HUES6 (cell line): ENCODE results near the gene STUB1.
"Not testable (repeated sequence)": the region's sequence is repeated elsewhere in the genome, so short reads cannot be mapped to it uniquely, and the experiment has no call there.

Experiments
- H3K27ac ChIP-seq: 2 replicates; pipeline ENCODE4 v1.7.0; 2013; ENCODE audit warnings: low read depth, mild to moderate bottlenecking, low read length, inconsistent platforms
- H3K27me3 ChIP-seq: 2 replicates; pipeline ENCODE4 v1.6.1; 2013; ENCODE audit warnings: low read length; ENCODE audit not compliant: control insufficient read depth, insufficient read depth
- H3K36me3 ChIP-seq: 2 replicates; pipeline ENCODE4 v1.6.1; 2013; ENCODE audit warnings: low read length; ENCODE audit not compliant: control insufficient read depth, insufficient read depth
- H3K4me1 ChIP-seq: 2 replicates; pipeline ENCODE4 v1.6.1; 2013; ENCODE audit warnings: low read length; ENCODE audit not compliant: control insufficient read depth, insufficient read depth
- H3K4me3 ChIP-seq: 2 replicates; pipeline ENCODE4 v1.5.1; 2013; ENCODE audit warnings: low read depth, low read length
- H3K9ac ChIP-seq: one replicate; pipeline ENCODE4 v1.6.1; 2013; ENCODE audit warnings: mild to moderate bottlenecking, low read length
- H3K9me3 ChIP-seq: 2 replicates; pipeline ENCODE4 v1.6.1; 2013; ENCODE audit warnings: low read depth, low read length; ENCODE audit not compliant: control insufficient read depth, insufficient read depth

The STUB1 gene

GRCh38 chr16:682493-683395 lies 2.5 kb downstream of the STUB1 start:
- H3K27ac ChIP-seq = no peak overlapping the region

GRCh38 chr16:683396-684070 lies 3.3 kb downstream of the STUB1 start:
- Histone ChIP-seq H3K9ac (peak overlapping the region; percentile 91), H3K27me3 (no peaks in the 10 kb centered on the region), H3K4me1 (peaks cover 21% of the 10 kb centered on the region), H3K27ac (peak overlapping the region; percentile 70; the same call in 1 of the 2 replicates), H3K4me3 (peak overlapping the region; percentile 98), H3K9me3 (no peaks in the 10 kb centered on the region), H3K36me3 (peaks cover 42% of the 10 kb centered on the region)

More at GRCh38 chr16:682493-683395, 2.5 kb downstream of the STUB1 start:
- Histone ChIP-seq H3K4me3 (peak overlapping the region; percentile 98), H3K4me1 (peaks cover 24% of the 10 kb centered on the region), H3K9me3 (no peaks in the 10 kb centered on the region), H3K27me3 (no peaks in the 10 kb centered on the region), H3K36me3 (peaks cover 40% of the 10 kb centered on the region), H3K9ac (no peak overlapping the region)

DNA sequence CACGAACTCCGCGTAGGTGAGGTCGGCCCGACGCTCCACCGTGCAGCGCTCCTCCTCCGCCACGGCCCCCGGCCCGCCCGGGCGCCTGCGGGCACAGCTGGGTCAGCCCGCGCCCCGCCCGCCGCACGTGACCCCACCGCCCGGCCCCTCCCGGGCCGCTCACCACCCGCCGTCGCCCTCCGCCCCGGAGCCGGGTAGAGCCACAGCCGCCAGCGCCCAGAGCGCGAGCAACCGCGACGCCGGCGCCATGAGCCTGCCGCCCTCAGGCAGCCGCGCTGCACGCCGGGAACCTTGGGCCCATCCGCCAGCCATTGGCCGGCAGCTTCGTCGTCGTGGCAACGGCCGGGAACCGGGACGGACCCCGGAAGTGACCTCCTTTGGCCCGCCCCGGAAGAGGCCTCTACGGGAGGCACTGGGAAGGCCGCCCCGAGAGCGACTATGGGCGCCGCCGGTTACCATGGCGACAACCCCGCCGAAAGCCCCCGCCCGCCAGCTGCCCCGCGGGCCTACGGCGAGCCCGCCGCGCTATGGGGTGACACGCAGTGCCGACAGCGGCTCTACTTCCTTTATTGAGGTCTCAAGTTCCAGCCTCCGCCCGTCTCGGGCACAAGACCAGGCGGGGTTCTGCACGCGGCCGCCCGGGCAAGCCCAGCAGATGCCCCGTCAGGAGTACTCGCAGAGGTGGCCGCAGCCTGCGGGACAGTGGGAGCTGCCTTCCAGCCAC lies 4.0 kb downstream of the STUB1 start, which contains the start of gene JMJD8:
Gene JMJD8, minus strand, starts transcription at position 264 of the 724 bp plus-strand sequence. Its CDS starts 15 bp downstream, at position 249.
- Histone ChIP-seq H3K27ac (peak within 1 kb of the TSS; percentile 70; the same call in 1 of the 2 replicates), H3K36me3 (peaks cover 42% of the 10 kb centered on the region), H3K9me3 (no peaks in the 10 kb centered on the region), H3K9ac (peak within 1 kb of the TSS; percentile 91), H3K4me1 (peaks cover 21% of the 10 kb centered on the region), H3K27me3 (no peaks in the 10 kb centered on the region), H3K4me3 (peak within 1 kb of the TSS; percentile 98)

DNA sequence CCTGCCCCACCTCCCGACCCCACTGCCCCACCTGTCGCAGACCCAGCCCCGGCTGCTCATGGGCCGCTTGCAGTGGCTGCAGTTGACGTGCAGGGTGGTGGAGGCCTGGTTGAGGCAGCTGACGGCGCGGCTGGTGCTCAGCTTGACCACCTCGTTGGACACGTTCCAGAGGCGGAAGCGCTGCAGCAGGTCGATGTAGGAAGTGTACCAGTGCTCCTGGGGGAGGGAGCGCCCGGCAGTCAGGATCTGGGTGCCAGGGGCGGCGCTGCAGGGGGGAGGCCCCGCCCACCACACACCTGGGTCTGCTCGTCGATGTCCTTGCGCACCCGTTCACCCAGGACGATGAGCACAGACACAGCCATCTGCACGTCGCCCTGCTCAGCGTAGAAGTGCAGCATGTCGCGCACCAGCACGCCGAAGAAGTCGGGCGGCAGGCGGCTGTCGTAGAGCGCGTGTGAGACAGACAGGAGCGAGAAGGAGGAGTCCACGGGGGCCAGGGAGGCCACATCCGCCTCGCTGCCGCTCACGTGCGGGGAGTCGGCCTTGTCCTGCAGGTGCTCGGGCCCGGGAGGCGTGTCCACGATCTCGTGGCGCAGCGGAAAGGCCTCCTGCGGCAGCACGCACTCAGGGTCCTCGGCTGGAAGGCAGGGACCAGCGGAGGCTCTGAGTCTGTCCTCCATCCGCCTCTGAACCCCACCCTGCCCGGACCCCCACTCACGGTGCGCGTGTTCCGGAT lies 4.9 kb downstream of the STUB1 start:
- H3K9me3 ChIP-seq = no peaks in the 10 kb centered on the region
- H3K27me3 ChIP-seq = no peaks in the 10 kb centered on the region
- H3K9ac ChIP-seq = no peak overlapping the region
- no peak overlapping the region for H3K27ac ChIP-seq
- peaks cover 42% of the 10 kb centered on the region for H3K36me3 ChIP-seq
- H3K4me1 ChIP-seq = peaks cover 23% of the 10 kb centered on the region
- H3K4me3 ChIP-seq = peak overlapping the region; percentile 11; the same call in 1 of the 2 replicates

DNA sequence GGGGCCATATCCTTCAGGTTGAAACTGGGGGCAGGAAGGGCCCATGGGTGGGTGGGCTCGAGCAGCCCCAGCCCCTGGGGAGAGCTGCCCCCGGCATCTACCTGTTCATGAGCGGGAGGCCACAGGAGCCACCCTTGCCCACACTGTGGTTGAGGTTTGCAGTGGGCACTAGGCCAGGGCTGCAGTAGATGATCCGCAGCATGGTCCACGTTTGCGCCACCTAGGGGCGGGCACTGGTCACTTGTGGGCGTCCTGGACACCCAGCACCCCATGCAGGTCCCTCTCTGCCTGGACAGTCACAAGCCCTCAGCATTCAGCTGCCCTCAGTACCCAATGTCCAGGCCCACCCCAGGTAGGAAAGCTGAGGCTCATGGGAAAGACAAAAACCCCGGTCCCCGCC lies 5.8 kb downstream of the STUB1 start:
- Histone ChIP-seq H3K4me1 (peaks cover 23% of the 10 kb centered on the region), H3K27me3 (peaks cover 3% of the 10 kb centered on the region; the same call in 1 of the 2 replicates), H3K4me3 (no peak overlapping the region), H3K36me3 (peaks cover 42% of the 10 kb centered on the region), H3K9me3 (no peaks in the 10 kb centered on the region), H3K27ac (no peak overlapping the region), H3K9ac (no peak overlapping the region)

GRCh38 chr16:686459-687260 lies 6.5 kb downstream of the STUB1 start:
- H3K4me1 ChIP-seq = peaks cover 17% of the 10 kb centered on the region
- no peak overlapping the region for H3K27ac ChIP-seq
- H3K9me3 ChIP-seq = no peaks in the 10 kb centered on the region
- H3K27me3 ChIP-seq = peaks cover 10% of the 10 kb centered on the region
- no peak overlapping the region for H3K4me3 ChIP-seq
- H3K36me3 ChIP-seq = peaks cover 36% of the 10 kb centered on the region
- H3K9ac ChIP-seq = no peak overlapping the region

- Histone ChIP-seq H3K4me3 (no peak overlapping the region), H3K9me3 (no peaks in the 10 kb centered on the region), H3K27me3 (peaks cover 18% of the 10 kb centered on the region), H3K9ac (no peak overlapping the region), H3K36me3 (peaks cover 28% of the 10 kb centered on the region), H3K27ac (no peak overlapping the region), H3K4me1 (peaks cover 15% of the 10 kb centered on the region)
Observed at GRCh38 chr16:687499-687898, 7.3 kb downstream of the STUB1 start.

- peaks cover 20% of the 10 kb centered on the region for H3K36me3 ChIP-seq
- peak overlapping the region; percentile 79 for H3K9ac ChIP-seq
- H3K27ac ChIP-seq = no peak overlapping the region
- H3K4me1 ChIP-seq = peaks cover 8% of the 10 kb centered on the region
- peak overlapping the region; percentile 86 for H3K4me3 ChIP-seq
- no peaks in the 10 kb centered on the region for H3K9me3 ChIP-seq
- H3K27me3 ChIP-seq = peaks cover 36% of the 10 kb centered on the region
Observed at GRCh38 chr16:689175-689897, 9.1 kb downstream of the STUB1 start.

DNA sequence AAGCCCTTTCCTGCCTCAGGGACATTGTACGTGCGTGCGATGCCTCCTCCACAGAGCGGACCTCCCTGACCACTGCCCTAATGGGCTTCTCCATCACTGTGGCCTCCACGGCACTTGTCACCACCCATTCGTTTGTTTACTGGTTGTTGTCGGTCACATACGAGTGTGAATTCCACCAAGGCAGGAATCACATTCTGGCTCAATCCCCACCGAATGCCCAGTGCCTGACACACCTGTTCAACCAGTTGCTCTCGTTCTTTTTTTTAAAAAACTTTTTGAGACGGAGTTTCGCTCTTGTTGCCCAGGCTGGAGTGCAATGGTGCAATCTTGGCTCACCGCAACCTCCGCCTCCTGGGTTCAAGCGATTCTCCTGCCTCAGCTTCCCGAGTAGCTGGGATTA lies 11.0 kb downstream of the STUB1 start:
- not testable (repeated sequence) for H3K27ac ChIP-seq, H3K9ac ChIP-seq

More for the DNA sequence above, 11.0 kb downstream of the STUB1 start:
- Histone ChIP-seq H3K4me1 (peaks cover 14% of the 10 kb centered on the region), H3K27me3 (peaks cover 54% of the 10 kb centered on the region), H3K36me3 (peaks cover 17% of the 10 kb centered on the region)
- not testable (repeated sequence) for H3K9me3 ChIP-seq, H3K4me3 ChIP-seq
